GM21515 (cell line): Measurements from ENCODE around the gene IMPDH1.

Experiments
- ATAC-seq: cut with Tn5 transposase; IDR thresholded peaks from one replicate; pipeline ENCODE4 v1.9.1; 2021; ENCODE audit not compliant: unreplicated experiment

IMPDH1 gene

GRCh38 chr7:128363261-128363721 is 46.5 kb downstream of the IMPDH1 start:
- no peak for ATAC-seq

DNA sequence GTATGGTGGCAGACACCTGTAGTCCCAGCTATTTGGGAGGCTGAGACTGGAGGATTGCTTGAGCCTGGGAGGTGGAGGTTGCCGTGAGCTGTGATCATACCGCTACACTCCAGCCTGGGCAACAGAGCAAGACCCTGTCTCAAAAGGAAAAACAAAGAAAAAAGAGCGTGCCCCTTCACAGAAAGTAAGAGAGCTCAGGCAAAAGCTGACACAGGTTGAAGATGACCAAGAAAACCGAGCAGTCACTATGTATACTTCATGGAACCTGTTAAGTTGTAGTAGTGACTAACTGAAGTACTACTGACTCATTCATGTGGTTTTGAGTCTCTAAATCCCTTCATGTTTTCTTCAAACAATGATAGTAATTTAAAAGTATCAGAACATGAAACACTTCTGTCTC is 47.1 kb downstream of the IMPDH1 start:
- no peak for ATAC-seq

DNA sequence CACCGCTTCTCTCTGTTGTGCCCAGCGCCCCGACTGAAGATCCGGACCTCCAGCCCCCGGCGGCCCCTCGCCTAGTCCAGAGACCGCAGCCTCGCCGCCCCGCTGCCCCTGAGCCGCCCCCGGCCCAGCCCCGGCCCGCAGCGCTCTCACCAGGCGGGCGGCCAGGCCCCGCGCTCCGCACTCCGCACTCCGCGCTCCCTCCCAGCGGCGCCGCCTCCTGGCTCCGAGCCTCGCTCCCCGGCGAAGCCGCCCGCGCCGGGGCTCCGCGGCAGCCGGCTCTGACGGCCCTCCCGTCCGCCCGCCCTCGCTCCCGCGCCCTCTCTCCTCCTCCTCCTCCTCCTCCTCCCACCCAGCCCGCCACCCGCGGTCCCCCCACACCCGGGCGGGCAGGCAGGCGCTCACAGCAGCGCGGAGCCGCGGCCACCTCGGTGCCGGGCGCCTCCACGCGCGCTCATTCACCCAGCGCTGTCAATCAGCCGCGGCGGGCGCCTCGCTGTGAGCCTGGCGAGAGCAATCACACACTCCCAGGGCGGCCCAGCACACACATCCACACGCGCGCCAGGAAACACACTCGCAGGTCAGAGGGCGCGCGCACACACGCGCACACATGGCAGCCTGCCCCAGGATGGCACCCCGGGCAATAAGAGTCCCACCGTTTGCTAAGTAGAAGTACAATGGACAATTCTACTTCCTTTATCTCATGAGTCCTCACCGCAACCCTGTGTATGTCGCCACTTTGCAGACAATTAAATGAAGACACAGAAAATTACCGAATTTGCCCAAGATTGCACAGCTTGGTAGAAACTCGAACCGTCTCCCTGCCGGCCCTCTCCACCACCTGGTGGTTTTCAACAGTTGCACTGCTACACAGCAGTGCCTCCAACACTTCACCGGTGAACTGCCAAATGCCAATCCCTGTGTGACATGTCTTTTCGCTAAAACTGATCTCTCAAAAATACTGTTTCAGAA is 48.1 kb downstream of the IMPDH1 start, which contains the start of gene PRRT4:
TSS of gene PRRT4 (minus strand) at position 280 of the 969 bp plus-strand sequence.
- no peak for ATAC-seq

GRCh38 chr7:128360359-128360678 is 49.5 kb downstream of the IMPDH1 start:
- ATAC-seq = no peak

DNA sequence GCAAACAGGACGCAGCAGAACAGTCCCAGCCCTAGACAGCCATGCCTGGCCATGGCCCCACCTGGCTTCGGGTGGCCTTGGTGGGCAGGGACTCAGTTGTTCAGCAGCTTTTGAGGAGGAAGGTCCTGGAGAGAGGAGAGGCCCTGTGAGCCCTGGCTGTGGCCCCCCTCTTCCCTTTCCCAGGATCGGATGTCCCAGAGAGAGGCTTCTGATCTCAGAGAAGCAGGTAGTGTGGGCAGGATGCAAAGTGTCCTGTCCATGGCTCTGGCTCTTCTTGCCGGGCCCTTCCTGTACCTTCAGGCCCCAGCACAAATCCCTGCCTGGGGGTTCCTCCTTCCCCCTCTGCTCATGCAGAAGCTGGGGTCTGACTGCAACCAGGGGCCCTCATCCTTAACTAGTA is 49.8 kb downstream of the IMPDH1 start:
- ATAC-seq = no peak

GRCh38 chr7:128359336-128359735 is 50.4 kb downstream of the IMPDH1 start:
- ATAC-seq = no peak

- ATAC-seq = no peak
Observed at GRCh38 chr7:128358233-128358632, 51.5 kb downstream of the IMPDH1 start.

- no peak for ATAC-seq
Observed at GRCh38 chr7:128357217-128357613, 52.6 kb downstream of the IMPDH1 start.

DNA sequence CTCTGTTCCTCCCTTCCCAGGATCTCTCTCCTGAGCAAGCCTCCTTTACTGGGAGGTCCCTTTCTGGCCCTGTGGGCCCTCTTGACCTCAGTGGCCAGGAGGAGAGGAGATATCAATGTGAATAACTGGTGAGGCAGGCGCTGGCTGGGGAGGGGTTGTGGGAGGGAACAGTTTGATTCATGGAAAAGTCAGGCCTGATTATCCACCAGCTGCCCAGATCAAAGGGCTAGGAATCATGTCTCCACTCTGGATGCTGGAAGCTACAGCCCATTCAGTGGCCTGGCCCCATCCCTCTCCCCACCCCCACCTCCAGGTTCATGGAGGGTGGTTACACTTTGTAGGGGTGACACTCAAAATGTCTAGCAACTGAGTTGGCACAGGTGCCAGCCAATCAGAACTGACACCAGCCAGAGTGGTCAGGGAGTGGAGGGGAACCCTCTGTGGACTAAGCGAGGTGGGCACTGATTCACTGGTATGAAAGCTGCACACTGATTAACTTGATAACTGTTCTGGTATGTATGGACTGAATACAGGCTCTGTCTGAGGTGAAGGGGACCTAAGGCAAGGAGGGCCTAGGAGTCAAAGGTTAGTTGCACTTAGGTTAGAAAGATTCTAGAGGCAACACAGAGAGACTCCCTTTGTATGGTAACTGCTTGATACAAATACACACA is 53.1 kb downstream of the IMPDH1 start:
- ATAC-seq = no peak

DNA sequence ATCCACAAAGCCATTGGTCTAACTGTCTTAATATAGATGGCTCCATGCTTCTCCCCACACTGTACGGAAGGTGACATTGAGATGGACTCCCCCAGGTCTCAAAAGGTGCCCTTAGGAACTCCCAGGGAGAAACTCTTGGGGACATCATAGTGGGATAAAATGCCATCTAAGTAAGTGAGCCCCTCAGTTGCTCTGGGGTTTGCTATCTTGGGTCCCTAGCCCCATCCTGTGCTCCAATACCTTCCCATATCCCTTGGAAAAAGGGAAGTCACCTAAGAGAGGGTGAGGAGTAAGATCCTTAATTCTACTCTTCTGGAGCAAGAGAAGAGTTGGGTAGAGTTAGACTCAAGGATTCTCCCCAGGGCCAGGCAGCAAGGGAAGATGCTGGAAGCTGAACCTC is 56.2 kb downstream of the IMPDH1 start:
- ATAC-seq = no peak

- no peak for ATAC-seq
Observed at GRCh38 chr7:128353189-128353588, 56.6 kb downstream of the IMPDH1 start.

DNA sequence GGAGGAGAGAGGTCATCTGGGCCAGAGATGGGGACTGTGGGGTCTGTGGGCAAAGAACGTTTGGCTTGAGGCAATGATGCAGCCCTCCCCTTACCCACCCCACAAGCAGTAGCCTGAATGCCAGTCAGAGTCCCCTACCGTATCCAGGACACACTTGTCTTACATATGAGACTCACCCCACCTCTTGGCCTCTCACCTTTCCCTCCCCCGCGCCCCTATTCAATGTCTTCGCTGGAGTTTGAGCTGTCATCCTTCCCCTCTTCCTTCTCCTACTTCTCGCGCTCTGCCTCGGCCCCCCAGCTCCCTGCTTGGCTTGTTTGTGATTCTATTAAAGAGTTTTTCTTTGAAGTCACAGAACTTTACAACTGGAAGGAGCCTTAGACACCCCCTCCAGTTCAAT is 57.1 kb downstream of the IMPDH1 start:
- ATAC-seq = no peak

DNA sequence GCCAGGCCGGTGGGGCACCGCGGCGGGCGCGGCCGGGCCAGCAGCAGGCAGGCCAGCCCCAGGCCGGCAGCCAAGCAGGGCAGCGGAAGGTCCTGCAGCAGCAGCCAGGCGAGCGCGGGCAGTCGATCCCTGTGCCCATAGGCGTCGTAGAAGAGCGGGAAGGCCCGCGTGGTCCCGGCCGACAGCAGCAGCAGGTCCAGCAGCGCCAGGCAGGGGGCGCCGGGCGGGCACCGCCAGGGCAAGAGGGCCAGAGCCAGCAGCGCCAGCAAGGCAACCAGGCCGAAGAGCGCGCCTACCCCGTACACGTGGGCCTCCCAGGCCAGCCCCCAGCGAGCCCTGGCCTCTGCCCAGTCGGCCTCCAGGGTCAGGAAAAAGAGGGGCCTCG is 57.6 kb downstream of the IMPDH1 start:
- no peak for ATAC-seq

DNA sequence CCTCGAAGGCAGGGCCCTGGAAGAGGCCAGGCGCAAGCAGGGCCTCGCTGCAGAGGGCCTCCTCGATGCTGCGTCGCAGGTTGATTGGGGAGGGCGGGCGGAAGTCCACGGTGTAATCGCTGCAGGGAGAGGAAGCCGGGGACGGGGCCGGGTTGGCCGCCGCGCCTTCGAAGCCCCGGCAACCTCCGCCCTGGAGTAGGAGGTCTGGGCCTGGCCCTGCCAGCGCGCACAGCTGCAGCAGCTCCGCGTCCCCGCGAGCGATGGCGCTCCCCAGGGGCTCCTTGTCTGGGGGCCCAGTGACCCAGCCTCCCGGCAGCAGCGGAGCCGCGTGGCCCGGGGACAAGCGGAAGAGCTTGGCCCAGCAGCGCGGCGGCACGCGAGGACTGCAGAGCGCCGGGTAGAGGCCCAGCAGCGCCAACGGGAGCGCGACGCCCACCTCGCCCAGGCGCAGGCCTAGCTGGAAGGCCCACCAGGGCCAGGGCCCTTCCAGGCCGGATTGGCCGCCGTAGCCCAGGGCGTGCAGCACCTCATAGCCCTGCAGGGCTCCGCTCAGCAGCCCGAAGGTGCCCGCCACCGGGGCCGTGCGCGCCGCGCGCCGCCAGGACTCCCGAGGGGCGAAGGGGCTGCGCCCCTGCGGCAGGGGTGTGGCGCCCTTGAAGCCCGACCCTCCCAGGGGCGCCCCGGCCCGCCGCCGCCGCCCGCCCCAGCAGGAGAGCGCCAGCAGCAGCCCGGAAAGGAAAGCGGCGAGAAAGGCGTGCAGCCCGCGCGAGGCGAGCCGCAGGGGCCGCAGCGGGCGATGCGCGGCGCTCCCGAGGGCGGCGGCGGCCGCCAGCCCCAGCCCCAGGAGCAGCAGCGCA is 58.3 kb downstream of the IMPDH1 start:
- ATAC-seq = no peak

- ATAC-seq = no peak
Observed at GRCh38 chr7:128350708-128351295, 59.0 kb downstream of the IMPDH1 start.

DNA sequence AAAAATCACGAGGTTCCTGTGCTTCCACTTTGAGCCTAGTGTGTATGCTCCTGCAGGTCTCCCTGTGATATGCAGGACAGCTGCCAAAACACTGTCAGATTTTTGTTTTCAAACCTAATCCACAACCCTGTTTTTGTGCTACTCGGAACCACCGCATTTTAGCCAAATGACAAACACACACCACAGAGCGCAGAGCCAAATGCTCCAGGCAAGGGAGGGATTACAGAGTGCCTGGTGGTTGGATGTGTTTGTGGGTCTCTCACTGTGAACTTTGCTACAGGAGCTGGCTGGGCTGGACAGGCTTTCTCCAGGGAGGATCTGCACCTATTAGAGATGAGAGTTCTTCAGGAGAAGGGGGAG is 60.3 kb downstream of the IMPDH1 start:
- no peak for ATAC-seq

DNA sequence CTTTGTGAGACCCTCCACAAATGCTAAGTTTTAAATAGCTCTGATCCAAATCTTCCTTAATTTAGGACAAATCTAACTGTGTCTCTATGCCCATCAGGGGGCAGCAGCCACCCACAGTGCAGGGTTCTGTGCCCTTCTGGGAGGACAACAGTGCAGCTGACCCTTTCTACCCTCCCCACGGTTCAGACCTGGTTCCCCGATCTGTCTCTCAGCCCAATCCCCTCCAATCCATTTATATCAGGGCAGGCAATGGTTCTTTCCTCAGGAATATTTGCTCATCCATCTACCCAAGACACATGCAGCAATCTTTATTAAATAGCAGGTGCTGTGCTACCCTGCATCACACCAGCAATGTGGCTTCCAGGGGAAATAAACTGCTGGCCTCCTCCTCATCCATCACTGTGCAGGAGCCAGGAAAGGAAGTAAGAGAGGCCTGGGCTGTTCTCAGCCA is 62.1 kb downstream of the IMPDH1 start:
- no peak for ATAC-seq

DNA sequence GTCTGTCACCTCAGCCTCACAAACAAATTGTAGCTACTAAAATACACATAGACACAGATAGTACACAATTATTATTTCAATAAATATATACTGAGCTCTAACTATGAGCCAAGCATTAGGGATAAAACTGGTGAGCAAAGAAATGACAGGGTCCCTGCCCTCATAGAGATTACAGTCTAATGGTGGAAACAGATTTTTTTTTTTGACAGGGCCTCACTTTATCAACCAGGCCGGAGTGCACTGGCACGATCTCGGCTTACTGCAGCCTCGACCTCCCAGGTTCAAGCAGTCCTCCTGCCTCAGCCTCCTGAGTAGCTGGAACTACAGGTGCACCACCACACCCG is 65.4 kb downstream of the IMPDH1 start:
- ATAC-seq = no peak

GRCh38 chr7:128343554-128344430 is 66.0 kb downstream of the IMPDH1 start, which contains the start of gene RBM28:
TSS of gene RBM28 (minus strand) at chr7:128343908. CDS start at chr7:128343793, 115 bp downstream.
- ATAC-seq = peak; percentile 92
